ENCODE data around the gene PPM1B.

- no peak for TF ChIP-seq ZNF384 (IDR thresholded peaks at IDR 0.05)
- no peak for TF ChIP-seq NFRKB (IDR thresholded peaks at IDR 0.05)
- TF ChIP-seq TARDBP (IDR thresholded peaks at IDR 0.05), result no peak
- TF ChIP-seq BHLHE40 (IDR thresholded peaks at IDR 0.05; ENCODE audit: borderline replicate concordance), result no peak
- TF ChIP-seq L3MBTL2 (conservative IDR thresholded peaks at IDR 0.05), result no peak
- TF ChIP-seq HDGF (IDR thresholded peaks at IDR 0.05; ENCODE audit: borderline replicate concordance), result no peak
- no peak for TF ChIP-seq SP1 (IDR thresholded peaks at IDR 0.05)
These were observed 12.8 kb upstream of the PPM1B start for GRCh38 chr2:44155666-44156446.
